IPS DF 6.9 (cell line): ENCODE measurements around the gene SLC9A8.
"Not testable (repeated sequence)": the region's sequence is repeated elsewhere in the genome, so short reads cannot be mapped to it uniquely, and the experiment has no call there.

ENCODE experiments used
- DNase-seq: peaks from one replicate; pipeline ENCODE4 v3.0.0-alpha.2; 2013; ENCODE audit warnings: low read depth, low spot score
- H3K27ac ChIP-seq: one replicate; pipeline ENCODE4 v1.5.1; 2013; ENCODE audit warnings: low read length, control low read depth
- H3K27me3 ChIP-seq: 2 replicates; pipeline ENCODE4 v1.6.1; 2013; ENCODE audit warnings: mild to moderate bottlenecking, low read length; ENCODE audit not compliant: control insufficient read depth, insufficient read depth
- H3K36me3 ChIP-seq: 2 replicates; pipeline ENCODE4 v1.6.1; 2013; ENCODE audit warnings: low read length; ENCODE audit not compliant: control insufficient read depth, insufficient read depth
- H3K4me1 ChIP-seq: 2 replicates; pipeline ENCODE4 v1.6.1; 2013; ENCODE audit warnings: low read length; ENCODE audit not compliant: control insufficient read depth, insufficient read depth
- H3K4me3 ChIP-seq: 2 replicates; pipeline ENCODE4 v1.5.1; 2013; ENCODE audit warnings: mild to moderate bottlenecking, low read length
- H3K9me3 ChIP-seq: 2 replicates; pipeline ENCODE4 v1.6.1; 2013; ENCODE audit warnings: low read length, inconsistent platforms; ENCODE audit not compliant: control insufficient read depth, insufficient read depth
- WGBS: extraction: QIAGEN DNeasy Blood & Tissue Kit; methylation state at CpG from one replicate; pipeline ENCODE4 v1.1.7; 2013; ENCODE audit warnings: mixed read lengths, missing lambda C conversion rate; ENCODE audit not compliant: insufficient read length, insufficient coverage; 5-methylcytosine and 5-hydroxymethylcytosine counted together

SLC9A8 gene

DNA sequence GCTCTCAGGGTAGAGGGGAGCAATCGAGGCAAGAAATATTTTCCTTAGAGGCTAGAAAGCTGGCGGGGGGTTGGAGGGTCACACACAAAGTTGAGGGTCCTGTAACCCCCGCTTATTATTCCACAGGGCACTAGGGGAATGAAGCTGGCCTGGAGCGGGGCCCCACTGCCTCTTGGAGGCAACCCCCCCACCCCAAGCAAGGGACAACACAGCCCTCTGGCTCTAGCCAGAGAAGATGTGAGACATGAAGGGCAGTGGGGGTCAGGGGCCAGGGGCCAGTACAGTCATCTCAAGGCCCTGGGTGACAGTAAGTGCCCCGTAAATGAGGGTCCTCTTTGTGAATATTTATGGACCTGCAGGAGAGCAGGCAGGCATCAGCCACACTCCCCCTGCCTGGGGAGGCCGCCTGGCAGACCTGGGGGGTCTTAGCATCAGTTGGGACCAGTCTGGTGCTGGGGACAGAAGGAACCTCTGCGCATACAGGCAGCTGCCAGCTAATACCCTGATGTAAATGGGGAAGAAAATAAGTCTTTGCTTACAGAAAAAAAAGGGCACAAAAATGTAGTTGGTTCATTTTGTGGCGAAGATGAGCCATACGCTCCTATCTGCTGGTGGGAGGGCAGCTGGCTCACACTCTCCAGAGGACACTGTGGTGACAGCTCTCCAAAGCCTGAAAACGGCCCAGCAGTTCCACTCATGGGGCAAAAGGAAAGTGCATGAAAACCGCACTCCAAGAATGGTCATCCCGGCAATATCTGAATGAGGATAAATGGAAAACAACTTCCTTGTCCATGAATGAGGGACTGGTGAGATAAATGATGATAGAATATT, 80.8 kb downstream of the SLC9A8 start:
- no peak for DNase-seq
- no peak overlapping the region for H3K27ac ChIP-seq
- peaks cover 3% of the 10 kb centered on the region; the same call in 1 of the 2 replicates for H3K4me1 ChIP-seq
- no peaks in the 10 kb centered on the region for H3K27me3 ChIP-seq
- no CpG with 5 or more reads among the region's 12 CpGs for WGBS
- no peaks in the 10 kb centered on the region for H3K36me3 ChIP-seq
- H3K4me3 ChIP-seq, result no peak overlapping the region
- H3K9me3 ChIP-seq, result no peaks in the 10 kb centered on the region

DNA sequence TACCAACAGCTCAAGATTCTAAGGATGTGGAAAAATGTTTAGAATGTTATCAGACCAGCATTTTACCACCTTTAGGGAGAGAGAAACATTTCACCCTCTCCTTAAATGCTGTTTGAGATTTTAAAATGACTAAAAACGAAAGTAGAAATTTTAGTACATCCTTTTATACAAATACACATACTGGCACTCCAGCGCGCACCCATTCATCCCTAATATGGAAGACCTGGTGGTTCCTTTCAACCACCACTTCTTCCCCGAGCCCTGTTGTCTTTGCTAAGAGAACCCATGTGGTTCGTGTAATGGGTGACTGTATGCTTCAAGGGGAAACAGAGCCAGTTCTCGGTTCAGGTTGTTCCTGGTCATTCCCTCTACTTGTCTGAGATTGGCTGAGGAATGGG, 81.4 kb downstream of the SLC9A8 start:
- Histone ChIP-seq H3K27ac (no peak overlapping the region), H3K9me3 (no peaks in the 10 kb centered on the region), H3K4me3 (no peak overlapping the region), H3K36me3 (no peaks in the 10 kb centered on the region), H3K4me1 (no peaks in the 10 kb centered on the region), H3K27me3 (no peaks in the 10 kb centered on the region)
- DNase-seq, result no peak
- no CpG with 5 or more reads among the region's 6 CpGs for WGBS

DNA sequence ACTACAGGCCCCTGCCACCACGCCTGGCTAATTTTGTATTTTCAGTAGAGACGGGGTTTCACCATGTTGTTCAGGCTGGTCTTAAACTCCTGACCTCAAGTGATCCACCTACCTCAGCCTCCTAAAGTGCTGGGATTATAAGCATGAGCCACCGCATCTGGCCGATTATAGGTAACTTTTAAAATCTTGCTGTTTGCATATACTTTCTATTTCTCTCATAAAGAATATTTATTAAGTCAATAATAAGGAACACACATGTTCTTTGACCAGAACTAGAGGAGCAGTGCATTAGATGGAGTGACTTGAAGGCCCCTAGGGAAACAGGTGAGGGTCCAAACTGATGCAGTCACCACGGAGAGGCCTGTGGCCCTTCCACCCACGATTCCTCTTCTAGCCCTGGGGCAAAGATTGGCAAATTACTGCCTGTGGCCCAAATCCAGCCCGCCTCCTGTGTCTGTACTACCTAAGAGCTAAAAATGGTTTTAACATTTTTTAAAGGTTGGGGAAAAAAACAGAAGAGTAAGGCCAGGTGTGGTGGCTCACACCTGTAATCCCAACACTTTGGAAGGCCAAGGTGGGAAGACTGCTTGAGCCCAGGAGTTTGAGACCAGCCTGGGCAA, 83.0 kb downstream of the SLC9A8 start:
- whole genome bisulfite sequencing, result no CpG with 5 or more reads among the region's 7 CpGs
- not testable (repeated sequence) for H3K36me3 ChIP-seq, DNase-seq, H3K27ac ChIP-seq, H3K4me1 ChIP-seq, H3K27me3 ChIP-seq, H3K9me3 ChIP-seq, H3K4me3 ChIP-seq

DNA sequence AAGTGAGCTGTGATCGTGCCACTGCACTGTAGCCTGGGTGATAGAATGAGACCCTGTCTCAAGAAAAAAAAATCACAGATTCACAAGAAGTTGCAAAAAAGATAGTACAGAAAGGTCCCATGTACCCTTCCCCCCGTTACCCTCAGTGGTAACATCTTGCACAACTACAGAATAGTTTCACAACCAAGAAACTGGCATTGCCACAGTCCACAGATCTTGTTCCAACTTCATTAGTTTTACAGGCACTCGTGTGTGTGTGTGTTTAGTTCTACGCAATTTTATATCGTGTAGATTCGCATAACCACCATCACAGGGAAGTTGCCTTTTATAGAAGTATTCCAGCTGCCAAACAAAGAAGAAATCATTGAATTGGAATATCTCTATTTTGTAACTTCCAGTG, 83.6 kb downstream of the SLC9A8 start:
- WGBS, result no CpG with 5 or more reads among the region's 6 CpGs
- H3K27me3 ChIP-seq, result no peaks in the 10 kb centered on the region
- H3K36me3 ChIP-seq, result no peaks in the 10 kb centered on the region
- H3K4me1 ChIP-seq, result no peaks in the 10 kb centered on the region
- no peak overlapping the region for H3K4me3 ChIP-seq
- no peaks in the 10 kb centered on the region for H3K9me3 ChIP-seq
- H3K27ac ChIP-seq, result no peak overlapping the region
- no peak for DNase-seq

DNA sequence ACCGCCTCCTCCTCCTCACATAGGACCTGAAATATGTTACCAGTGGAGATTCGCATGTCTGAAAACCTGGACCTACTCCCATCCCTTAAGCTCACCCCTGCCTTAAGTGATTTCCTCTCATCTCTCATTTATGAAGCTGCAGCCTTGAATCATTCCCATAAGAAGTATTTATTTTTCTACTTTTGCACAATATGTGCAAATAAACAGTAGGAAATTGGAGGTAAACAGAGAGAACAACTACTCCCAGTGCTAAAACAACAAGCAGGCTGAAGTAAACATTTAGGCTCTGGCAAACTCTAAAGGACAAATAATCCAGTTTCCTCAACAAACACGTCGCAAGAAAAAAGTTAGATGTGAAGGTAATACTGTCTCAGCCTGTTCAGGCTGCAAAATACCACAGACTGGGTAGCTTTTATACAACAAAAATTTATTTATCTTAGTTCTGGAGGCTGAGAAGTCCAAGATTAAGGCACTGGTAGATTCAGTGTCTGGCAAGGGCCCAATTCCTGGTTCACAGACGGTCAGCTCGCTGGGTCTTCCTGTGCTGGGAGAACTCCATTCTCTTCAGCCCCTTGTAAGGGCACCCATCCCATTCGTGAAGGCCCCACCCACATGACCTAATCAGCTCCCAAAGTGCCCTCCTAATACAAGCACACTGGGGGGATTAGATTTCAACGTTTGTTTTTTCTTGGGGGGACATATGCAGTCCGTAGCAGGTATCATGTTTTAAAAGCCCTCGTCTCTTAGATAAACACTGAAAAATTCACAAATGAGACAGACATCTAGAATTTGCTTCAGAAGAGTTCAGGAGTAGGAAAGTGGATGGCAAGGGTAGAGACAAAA, 87.1 kb downstream of the SLC9A8 start:
- H3K27ac ChIP-seq, result no peak overlapping the region

DNA sequence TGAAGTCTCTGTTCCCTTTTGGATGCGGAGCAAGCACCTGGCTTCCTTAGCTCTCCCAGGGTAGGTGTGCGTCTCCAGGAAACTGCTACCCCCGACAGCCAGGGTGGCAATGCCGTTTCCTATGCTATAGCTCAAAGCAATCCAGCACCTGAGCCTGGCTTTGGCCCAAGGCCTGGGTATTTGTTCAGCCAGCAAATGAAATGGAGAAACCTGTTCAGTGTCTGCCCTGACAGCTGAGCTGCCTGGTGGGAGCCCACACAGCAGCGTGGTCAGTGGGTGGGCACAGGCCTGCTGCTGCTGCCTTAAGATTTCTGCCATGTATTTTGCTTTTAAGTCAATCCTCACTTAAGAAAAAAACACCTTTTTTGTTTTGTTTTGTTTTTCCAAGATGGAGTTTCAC, 89.0 kb downstream of the SLC9A8 start:
- no peaks in the 10 kb centered on the region for H3K9me3 ChIP-seq
- no peaks in the 10 kb centered on the region for H3K27me3 ChIP-seq
- no peaks in the 10 kb centered on the region for H3K4me1 ChIP-seq
- H3K4me3 ChIP-seq, result no peak overlapping the region
- no CpG with 5 or more reads among the region's 5 CpGs for WGBS
- DNase-seq, result no peak
- H3K36me3 ChIP-seq, result peaks cover 16% of the 10 kb centered on the region
- no peak overlapping the region for H3K27ac ChIP-seq

More for the DNA sequence above, 87.1 kb downstream of the SLC9A8 start:
- H3K36me3 ChIP-seq, result no peaks in the 10 kb centered on the region; the same call in 1 of the 2 replicates
- DNase-seq, result no peak
- H3K27me3 ChIP-seq, result no peaks in the 10 kb centered on the region
- H3K4me3 ChIP-seq, result no peak overlapping the region
- no peaks in the 10 kb centered on the region for H3K9me3 ChIP-seq
- H3K4me1 ChIP-seq, result no peaks in the 10 kb centered on the region
- WGBS, result no CpG with 5 or more reads among the region's 10 CpGs

DNA sequence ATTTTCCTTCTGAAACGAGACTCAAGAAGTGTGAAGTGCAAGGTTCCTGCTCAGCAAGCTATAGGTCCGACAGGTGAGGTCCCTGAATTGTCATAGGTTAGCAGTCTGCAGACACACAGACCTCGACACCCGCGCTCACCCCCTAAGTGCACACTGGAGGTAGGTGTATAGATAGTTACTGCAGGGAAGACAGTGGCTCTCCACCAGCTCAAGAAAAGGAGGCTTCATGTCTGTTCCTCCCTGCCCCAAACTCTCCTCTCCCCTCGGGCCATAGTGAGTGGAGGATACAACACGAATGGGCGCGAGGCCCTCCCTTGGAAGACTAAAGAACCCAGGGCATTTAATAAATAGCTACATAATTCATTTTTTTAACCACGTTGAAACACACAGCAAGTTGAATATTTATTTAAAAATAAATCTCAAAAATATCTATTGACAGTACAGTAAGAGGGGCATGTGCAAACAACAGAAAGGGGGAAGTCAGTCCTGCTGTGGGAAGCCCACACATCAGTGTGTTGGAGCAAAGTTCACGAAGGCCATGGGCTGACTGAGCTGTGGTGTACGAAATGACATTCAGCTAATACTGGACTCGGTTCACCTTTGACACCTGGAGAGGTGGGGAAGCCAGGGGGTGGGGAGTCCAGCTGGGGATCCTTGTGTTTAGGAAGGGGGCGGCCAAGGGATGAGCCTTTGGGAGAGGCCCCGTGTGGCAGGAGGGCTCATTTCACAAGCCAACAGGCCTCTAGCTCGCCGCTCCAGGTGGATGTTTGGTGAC, 92.0 kb downstream of the SLC9A8 start:
- no peak for DNase-seq
- H3K36me3 ChIP-seq, result peaks cover 21% of the 10 kb centered on the region
- no peak overlapping the region for H3K4me3 ChIP-seq
- H3K4me1 ChIP-seq, result no peaks in the 10 kb centered on the region
- no peaks in the 10 kb centered on the region for H3K9me3 ChIP-seq
- no peaks in the 10 kb centered on the region for H3K27me3 ChIP-seq
- H3K27ac ChIP-seq, result no peak overlapping the region
- no CpG with 5 or more reads among the region's 17 CpGs for WGBS

DNA sequence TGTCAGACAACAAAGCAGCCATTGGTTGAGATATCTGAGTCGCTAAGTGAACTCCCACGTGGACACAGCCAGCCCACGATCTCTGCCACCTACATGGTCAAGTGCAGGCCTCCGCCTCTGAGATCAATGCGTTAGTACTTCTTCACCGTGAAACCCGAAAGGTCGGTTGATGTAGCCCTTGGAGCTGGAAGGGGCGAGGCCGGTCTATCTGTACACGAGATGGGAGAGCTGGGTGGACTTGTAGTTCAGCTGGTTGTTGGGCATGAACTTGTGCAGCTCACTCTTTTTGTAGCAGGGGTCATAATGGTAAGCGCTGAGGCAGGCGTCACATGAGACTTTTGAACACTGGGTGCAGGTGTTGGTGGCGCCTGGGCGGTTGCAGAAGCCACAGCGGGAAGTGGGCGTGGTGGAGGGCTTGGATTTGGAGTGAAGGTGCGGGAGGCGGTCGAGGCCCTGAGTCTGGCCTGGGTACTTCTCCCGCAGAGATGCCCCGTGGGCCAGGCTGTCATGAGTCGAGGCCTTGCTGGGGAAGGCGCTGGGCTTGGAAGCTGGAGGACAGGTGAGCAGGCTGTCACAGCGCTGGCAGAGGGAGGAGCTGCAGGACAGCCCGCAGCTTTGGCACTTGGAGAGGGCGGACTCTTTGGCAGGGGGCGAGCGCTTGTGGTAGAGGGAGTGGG, 92.9 kb downstream of the SLC9A8 start:
- H3K27ac ChIP-seq, result no peak overlapping the region
- no CpG with 5 or more reads among the region's 29 CpGs for WGBS
- no peak for DNase-seq
- H3K4me3 ChIP-seq, result no peak overlapping the region
- H3K4me1 ChIP-seq, result no peaks in the 10 kb centered on the region
- no peaks in the 10 kb centered on the region for H3K9me3 ChIP-seq
- peaks cover 21% of the 10 kb centered on the region for H3K36me3 ChIP-seq
- H3K27me3 ChIP-seq, result no peaks in the 10 kb centered on the region

DNA sequence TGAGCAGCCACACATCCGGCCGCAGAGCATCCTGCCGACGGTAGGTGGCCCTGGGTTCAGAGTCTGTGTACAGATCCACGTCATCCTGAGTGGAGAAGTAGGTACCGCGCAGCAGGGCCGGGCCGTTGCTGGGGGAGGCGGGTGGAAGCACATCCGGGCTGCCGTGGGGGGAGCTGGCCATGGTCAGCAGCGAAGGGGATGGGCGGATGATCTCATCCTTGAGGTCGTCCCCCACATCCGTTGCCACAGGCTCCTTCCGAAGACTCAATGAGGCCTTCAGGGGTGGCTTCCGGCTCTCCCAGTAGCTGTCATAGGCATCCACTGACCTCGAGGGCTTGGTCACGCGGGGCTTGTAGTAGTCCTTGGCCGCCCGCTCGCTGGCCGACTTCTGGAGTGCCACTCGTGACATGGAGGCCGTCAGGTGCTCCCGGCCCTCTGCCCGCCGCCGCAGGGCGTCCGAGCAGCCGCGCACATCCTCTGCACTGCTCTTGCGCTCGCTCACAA, 93.5 kb downstream of the SLC9A8 start:
- Histone ChIP-seq H3K27me3 (no peaks in the 10 kb centered on the region), H3K9me3 (no peaks in the 10 kb centered on the region), H3K4me3 (no peak overlapping the region), H3K27ac (no peak overlapping the region), H3K36me3 (peaks cover 21% of the 10 kb centered on the region), H3K4me1 (no peaks in the 10 kb centered on the region)
- WGBS, result no CpG with 5 or more reads among the region's 37 CpGs
- DNase-seq, result no peak
